ENCODE measurements around the gene ZNF784. TPM values are rescaled to one million over a fixed set of nuclear protein-coding genes. Genes with fewer than 3 reads are reported as not detected.

ZNF784 gene
- total RNA-seq, 6 donors from 2014 or later: 6.8 to 14.7 (median 8.6) TPM

DNA sequence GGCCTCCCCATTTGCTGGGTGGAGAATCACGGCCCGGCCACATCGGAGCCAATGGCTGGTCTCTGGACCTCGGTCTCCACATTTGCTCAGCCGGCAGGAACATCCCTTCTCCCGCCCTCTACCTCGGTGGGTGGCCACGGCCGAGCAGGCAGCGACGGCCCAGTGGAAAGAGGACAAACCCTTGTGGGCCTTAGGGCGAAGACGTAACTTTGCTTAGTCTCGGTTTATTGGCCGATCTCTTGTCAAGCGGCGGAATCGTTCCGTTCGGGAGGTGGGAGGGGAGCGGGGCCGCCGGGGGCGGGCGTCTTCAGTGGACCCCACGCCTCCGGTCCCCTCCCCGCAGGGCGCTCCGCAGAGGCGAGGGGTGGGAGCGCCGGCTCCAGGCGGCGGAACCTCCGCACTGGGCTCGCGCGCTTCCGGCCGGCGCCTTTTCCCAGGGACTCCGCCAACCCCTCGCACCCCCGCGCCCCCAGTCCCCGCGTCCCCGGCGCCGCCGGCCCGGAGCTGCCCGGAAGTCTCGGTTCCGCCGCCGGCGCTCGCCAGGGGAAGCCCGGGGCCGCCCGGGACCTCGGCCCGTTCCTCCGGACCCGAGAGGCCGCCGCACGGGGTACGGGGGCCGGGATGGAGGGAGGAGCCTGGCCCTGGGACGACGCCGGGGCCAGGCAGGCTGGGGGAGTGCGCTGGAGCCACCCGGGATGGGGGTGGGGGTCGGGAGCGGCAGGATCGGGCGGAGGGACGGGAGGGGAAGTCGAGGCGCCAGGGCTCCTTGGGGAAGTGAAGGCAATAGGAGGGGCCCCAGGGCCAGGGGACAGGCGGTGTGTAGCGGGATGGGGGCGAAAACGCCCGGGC is 16.4 kb upstream of the ZNF784 start, which contains the start of gene ZNF580:
Gene ZNF580, plus strand, starts transcription at position 426 of the 849 bp plus-strand sequence. CDS start 1,507 bp downstream, outside the sequence.
- TF ChIP-seq, protein P1, sequence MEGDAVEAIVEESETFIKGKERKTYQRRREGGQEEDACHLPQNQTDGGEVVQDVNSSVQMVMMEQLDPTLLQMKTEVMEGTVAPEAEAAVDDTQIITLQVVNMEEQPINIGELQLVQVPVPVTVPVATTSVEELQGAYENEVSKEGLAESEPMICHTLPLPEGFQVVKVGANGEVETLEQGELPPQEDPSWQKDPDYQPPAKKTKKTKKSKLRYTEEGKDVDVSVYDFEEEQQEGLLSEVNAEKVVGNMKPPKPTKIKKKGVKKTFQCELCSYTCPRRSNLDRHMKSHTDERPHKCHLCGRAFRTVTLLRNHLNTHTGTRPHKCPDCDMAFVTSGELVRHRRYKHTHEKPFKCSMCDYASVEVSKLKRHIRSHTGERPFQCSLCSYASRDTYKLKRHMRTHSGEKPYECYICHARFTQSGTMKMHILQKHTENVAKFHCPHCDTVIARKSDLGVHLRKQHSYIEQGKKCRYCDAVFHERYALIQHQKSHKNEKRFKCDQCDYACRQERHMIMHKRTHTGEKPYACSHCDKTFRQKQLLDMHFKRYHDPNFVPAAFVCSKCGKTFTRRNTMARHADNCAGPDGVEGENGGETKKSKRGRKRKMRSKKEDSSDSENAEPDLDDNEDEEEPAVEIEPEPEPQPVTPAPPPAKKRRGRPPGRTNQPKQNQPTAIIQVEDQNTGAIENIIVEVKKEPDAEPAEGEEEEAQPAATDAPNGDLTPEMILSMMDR (IDR thresholded peaks at IDR 0.05): no peak
- TF ChIP-seq POLR2A (IDR thresholded peaks at IDR 0.05): peak in 2 of 4 donors; percentile 0 to 36
- DNase-seq (peak; percentile 53 to 95), ATAC-seq (ENCODE audit: low FRiP score in 2 of 2) (peak; percentile 54 to 86)
- Histone ChIP-seq H3K4me1 (peaks cover 64 to 91% (median 69%) of the 10 kb centered on the region in 4 donors), H3K27ac (peak within 1 kb of the TSS; percentile 88 to 94 (median 92)), H3K9me3 (no peaks in the 10 kb centered on the region), H3K36me3 (peaks cover 5 to 13% (median 12%) of the 10 kb centered on the region in 4 donors), H3K27me3 (no peaks in the 10 kb centered on the region), H3K4me3 (peak within 1 kb of the TSS; percentile 74 to 96 (median 86))
- 2% methylated on average over 5 to 43 of the region's 89 CpGs for WGBS, 2 donors

DNA sequence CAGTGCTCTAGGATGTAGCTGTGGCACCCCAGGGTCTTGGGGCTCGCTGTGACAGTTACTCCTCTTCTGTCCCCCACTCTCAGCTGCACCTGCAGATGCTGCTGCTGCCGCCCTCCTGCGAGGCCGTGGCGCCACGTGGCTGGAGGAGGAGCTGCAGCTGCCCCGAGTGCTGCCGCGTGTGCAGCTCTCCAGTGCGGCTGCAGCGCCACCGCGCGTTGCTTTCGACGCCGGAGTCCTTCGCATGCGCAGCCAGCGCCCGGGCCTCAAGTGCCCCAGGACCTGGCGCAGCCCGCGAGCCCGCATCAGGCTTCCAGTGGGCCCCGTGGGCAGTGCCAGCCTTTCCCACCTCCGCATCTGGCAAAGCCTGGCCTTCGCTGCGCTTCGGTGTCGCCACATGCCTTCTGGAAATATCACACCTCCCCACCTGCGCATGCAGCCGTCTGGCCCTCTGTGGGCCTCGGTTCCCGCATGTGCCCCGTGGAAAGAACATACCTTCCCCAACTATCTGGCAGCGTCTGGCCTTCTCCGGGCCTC is 15.7 kb upstream of the ZNF784 start:
- TF ChIP-seq, protein P1 (IDR thresholded peaks at IDR 0.05): peak; percentile 46 to 81 (median 66)
- peak in 1 of 4 donors; percentile 52 for TF ChIP-seq POLR2A (IDR thresholded peaks at IDR 0.05)
- no peak for TF ChIP-seq EP300 (IDR thresholded peaks at IDR 0.05)
- TF ChIP-seq POLR2AphosphoS5 (IDR thresholded peaks at IDR 0.05): peak in 1 of 2 donors; percentile 23
- Histone ChIP-seq H3K36me3 (peaks cover 3 to 10% (median 8%) of the 10 kb centered on the region in 4 donors), H3K27ac (peak overlapping the region; percentile 88 to 94 (median 92)), H3K4me1 (peaks cover 66 to 95% (median 73%) of the 10 kb centered on the region in 4 donors), H3K4me3 (peak overlapping the region; percentile 74 to 96 (median 86)), H3K9me3 (no peaks in the 10 kb centered on the region), H3K27me3 (no peaks in the 10 kb centered on the region)
- DNase-seq (peak; percentile 78 to 95), ATAC-seq (ENCODE audit: low FRiP score in 2 of 2) (peak; percentile 38 to 54)
- WGBS, 2 donors: 27% methylated on average over 13 to 27 of the region's 38 CpGs

DNA sequence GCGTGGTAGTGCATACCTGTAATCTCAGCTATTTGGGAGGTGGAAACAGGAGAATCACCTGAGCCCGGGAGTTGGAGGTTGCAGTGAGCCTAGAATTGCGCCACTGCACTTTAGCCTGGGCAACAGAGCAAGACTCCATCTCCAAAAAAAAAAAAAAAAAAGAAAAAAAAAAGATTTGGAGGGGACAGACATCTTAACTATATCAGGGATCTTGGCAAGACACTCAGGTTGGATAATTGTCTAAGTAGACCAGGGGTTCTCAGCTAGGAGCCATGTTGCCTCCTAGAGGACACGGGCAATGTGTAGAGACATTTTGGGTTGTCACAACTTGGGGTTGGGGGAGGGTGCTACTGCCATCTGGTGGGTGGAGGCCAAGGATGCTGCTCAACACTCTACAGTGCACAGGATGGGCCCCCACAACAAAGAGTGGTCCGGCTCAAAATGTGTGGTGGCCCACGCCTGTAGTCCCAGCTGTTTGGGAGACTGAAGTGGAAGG is 14.5 kb upstream of the ZNF784 start:
- ATAC-seq (ENCODE audit: low FRiP score in 2 of 2) (no peak), DNase-seq (no peak)
- H3K4me3 ChIP-seq: no peak overlapping the region
- no peaks in the 10 kb centered on the region for H3K9me3 ChIP-seq
- H3K27me3 ChIP-seq: no peaks in the 10 kb centered on the region
- WGBS, 2 donors: 87 to 91% methylated on average over 6 of the region's 6 CpGs
- TF ChIP-seq, protein P1 (IDR thresholded peaks at IDR 0.05): peak in 5 of 6 experiments; percentile 10 to 50 (median 27)
- TF ChIP-seq POLR2AphosphoS5 (IDR thresholded peaks at IDR 0.05) (no peak), EP300 (IDR thresholded peaks at IDR 0.05) (no peak), POLR2A (IDR thresholded peaks at IDR 0.05) (no peak)
- H3K27ac ChIP-seq: no peak overlapping the region
- H3K4me1 ChIP-seq: peaks cover 63 to 88% (median 68%) of the 10 kb centered on the region in 4 donors
- H3K36me3 ChIP-seq: peaks cover 0 to 4% (median 2%) of the 10 kb centered on the region in 4 donors

DNA sequence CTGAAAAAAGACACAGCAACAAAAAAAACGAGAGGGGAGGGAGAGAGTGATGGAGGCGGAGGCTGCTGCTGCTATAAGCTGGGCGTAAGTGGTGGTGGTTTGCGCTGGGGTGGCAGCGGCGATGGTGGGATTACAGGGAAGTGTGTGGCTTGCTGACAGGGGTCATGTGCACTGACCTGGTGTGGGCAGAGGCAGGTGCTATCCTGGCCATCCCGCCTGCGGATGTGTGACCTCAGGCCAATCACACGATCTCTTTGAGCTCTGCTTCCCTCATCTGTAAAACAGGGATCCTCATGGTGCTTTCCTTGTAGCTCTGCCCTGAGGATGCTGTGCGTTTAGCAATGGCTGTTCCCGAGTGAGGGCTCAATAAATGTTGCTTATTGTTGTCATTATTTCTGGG is 13.2 kb upstream of the ZNF784 start:
- no peaks in the 10 kb centered on the region for H3K9me3 ChIP-seq
- TF ChIP-seq POLR2A (IDR thresholded peaks at IDR 0.05): peak in 1 of 4 donors; percentile 6
- TF ChIP-seq, protein P1 (IDR thresholded peaks at IDR 0.05): no peak
- H3K27ac ChIP-seq: no peak overlapping the region
- no peak overlapping the region for H3K4me3 ChIP-seq
- H3K27me3 ChIP-seq: no peaks in the 10 kb centered on the region
- H3K36me3 ChIP-seq: peaks cover 0 to 4% (median 2%) of the 10 kb centered on the region in 4 donors
- ATAC-seq (ENCODE audit: low FRiP score in 2 of 2) (no peak), DNase-seq (no peak)
- WGBS, 2 donors: 86 to 91% methylated on average over 8 to 11 of the region's 11 CpGs
- peaks cover 58 to 77% (median 60%) of the 10 kb centered on the region in 4 donors for H3K4me1 ChIP-seq
